Neural crest cell (in vitro differentiated cells): ENCODE data around the gene DNASE1L3. TPM values are rescaled to one million over a fixed set of nuclear protein-coding genes. Genes with fewer than 3 reads are reported as not detected.

ENCODE experiments used
- DNase-seq: peaks from one replicate; pipeline ENCODE4 v3.0.0; 2021; ENCODE audit warnings: low read depth, mixed read lengths, low spot score
- H3K27ac Mint-ChIP-seq: one replicate; pipeline ENCODE4 v1.8.0; 2021; ENCODE audit warnings: mild to moderate bottlenecking, mixed read lengths; ENCODE audit not compliant: unreplicated experiment
- H3K27me3 Mint-ChIP-seq: 2 replicates; pipeline ENCODE4 v1.8.0; 2021; ENCODE audit warnings: low read depth, mild to moderate bottlenecking, mixed read lengths
- H3K36me3 Mint-ChIP-seq: 2 replicates; pipeline ENCODE4 v1.8.0; 2021; ENCODE audit warnings: low read depth, mild to moderate bottlenecking, mixed read lengths
- H3K4me1 Mint-ChIP-seq: 2 replicates; pipeline ENCODE4 v1.8.0; 2021; ENCODE audit warnings: mixed read lengths
- H3K4me3 Mint-ChIP-seq: one replicate; pipeline ENCODE4 v1.8.0; 2021; ENCODE audit warnings: mild to moderate bottlenecking, mixed read lengths
- H3K9me3 Mint-ChIP-seq: 2 replicates; pipeline ENCODE4 v1.8.0; 2021; ENCODE audit warnings: mixed read lengths
- total RNA-seq: library from RNA; stranded (reverse); gene quantifications from 2 replicates; pipeline ENCODE4 v1.2.1, GENCODE V29; 2021
- TF ChIP-seq, protein P1 (sequence below): fragments of 200-600 bp; sonication (generic); conservative IDR thresholded peaks from 2 replicates; pipeline ENCODE4 v1.5.0; 2021; ENCODE audit warnings: antibody characterized with exemption, mild to moderate bottlenecking

Gene DNASE1L3
- total RNA-seq, 1 donor from 2014 or later, result not detected

DNA sequence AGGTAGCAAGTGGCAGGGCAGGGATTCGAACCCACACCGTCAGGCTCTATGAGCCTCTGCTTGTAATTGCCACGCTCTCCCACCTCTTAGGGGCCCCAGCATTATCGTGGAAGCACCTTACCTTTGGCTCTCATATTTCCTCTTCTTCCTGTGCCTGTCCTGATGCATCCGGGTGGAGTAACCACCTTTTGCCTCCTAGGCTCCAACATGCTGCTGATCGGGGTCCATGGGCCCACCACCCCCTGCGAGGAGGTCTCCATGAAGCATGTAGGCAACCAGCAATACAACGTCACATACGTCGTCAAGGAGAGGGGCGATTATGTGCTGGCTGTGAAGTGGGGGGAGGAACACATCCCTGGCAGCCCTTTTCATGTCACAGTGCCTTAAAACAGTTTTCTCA, 40.4 kb downstream of the DNASE1L3 start:
- Mint-ChIP-seq H3K27ac (no peak overlapping the region), H3K4me1 (peaks cover 15% of the 10 kb centered on the region), H3K36me3 (peaks cover 2% of the 10 kb centered on the region), H3K9me3 (no peaks in the 10 kb centered on the region), H3K27me3 (no peaks in the 10 kb centered on the region), H3K4me3 (no peak overlapping the region)
- TF ChIP-seq, protein P1, sequence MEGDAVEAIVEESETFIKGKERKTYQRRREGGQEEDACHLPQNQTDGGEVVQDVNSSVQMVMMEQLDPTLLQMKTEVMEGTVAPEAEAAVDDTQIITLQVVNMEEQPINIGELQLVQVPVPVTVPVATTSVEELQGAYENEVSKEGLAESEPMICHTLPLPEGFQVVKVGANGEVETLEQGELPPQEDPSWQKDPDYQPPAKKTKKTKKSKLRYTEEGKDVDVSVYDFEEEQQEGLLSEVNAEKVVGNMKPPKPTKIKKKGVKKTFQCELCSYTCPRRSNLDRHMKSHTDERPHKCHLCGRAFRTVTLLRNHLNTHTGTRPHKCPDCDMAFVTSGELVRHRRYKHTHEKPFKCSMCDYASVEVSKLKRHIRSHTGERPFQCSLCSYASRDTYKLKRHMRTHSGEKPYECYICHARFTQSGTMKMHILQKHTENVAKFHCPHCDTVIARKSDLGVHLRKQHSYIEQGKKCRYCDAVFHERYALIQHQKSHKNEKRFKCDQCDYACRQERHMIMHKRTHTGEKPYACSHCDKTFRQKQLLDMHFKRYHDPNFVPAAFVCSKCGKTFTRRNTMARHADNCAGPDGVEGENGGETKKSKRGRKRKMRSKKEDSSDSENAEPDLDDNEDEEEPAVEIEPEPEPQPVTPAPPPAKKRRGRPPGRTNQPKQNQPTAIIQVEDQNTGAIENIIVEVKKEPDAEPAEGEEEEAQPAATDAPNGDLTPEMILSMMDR, result no peak
- DNase-seq, result no peak

DNA sequence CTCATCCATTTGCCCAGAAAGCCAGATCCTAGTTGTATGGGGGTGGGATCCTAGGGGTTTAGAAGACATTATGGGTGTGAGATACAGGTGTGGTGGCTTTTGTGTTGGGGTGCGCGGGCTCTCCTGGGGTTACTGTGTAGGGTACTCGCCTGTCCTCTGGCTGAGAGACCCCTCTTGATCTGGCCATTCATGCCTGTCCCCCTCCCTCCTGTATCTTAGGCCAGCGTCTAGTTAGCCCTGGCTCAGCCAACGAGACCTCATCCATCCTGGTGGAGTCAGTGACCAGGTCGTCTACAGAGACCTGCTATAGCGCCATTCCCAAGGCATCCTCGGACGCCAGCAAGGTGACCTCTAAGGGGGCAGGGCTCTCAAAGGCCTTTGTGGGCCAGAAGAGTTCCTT, 41.4 kb downstream of the DNASE1L3 start:
- Mint-ChIP-seq H3K4me3 (no peak overlapping the region), H3K27ac (peak overlapping the region; percentile 57), H3K9me3 (no peaks in the 10 kb centered on the region), H3K36me3 (peaks cover 2% of the 10 kb centered on the region), H3K4me1 (peaks cover 8% of the 10 kb centered on the region), H3K27me3 (no peaks in the 10 kb centered on the region)
- TF ChIP-seq, protein P1, result no peak
- DNase-seq, result no peak

DNA sequence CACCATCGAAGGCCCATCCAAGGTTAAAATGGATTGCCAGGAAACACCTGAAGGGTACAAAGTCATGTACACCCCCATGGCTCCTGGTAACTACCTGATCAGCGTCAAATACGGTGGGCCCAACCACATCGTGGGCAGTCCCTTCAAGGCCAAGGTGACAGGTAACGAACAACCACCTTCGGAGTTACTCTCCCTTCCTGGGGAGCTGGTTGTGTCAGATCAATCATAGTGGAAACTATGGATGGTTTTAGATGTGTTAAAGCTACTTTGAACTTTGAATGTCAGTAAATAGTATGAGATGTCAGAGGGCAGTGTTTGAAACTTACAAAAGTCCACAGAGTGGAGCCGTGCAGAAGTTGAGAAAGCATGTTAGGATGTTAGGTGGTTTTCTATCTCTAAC, 42.3 kb downstream of the DNASE1L3 start:
- Mint-ChIP-seq H3K36me3 (peaks cover 2% of the 10 kb centered on the region), H3K27ac (no peak overlapping the region)
- TF ChIP-seq, protein P1, result no peak

DNA sequence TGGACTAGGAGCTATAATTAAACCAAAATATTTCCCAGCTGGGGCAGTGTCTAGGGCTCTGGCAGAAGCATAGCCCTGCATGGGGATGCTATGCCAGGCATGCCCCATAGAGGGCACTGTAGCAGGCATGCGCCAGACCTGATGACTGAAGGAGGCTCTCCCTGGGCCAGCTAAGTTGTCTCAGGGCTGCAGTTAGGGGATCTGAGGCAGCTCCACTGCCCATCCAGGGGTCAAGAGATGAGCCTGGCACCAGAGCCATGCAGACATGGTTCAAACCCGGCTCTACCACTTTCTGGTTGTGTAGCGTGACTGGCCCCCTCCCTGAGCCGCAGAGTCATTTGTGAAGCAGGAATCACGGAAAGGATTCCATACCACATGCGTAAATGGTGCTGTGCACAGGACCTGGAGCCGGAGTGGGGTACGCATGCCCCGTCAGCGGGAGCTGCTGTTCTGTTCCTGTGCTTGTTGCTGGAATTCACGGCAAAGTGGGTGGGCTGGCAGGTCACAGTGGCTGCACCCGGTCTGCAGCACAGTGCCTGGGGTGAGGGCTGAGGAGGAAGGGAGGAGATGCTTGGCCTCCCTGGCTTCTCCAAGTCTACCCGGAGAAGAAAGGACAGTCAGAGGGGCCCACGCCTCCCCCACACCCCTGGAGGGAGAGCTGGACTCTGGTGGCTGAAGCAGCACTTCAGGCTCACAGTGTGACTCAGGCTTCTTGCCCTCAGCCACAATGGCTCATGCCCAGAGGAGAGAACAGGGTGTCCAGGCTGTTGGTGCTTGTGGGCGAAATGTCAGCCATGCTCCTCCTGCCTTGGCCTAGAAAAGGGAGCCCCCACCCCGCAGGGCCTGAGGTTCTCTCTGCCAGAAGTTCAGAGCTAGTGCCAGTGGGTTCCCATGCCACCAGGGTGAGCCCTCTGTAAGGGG, 43.1 kb downstream of the DNASE1L3 start:
- DNase-seq, result peak; percentile 66
- H3K9me3 Mint-ChIP-seq, result no peaks in the 10 kb centered on the region
- no peak overlapping the region for H3K27ac Mint-ChIP-seq
- TF ChIP-seq, protein P1, result peak; percentile 79
- H3K36me3 Mint-ChIP-seq, result peaks cover 2% of the 10 kb centered on the region
- H3K4me3 Mint-ChIP-seq, result no peak overlapping the region
- no peaks in the 10 kb centered on the region for H3K27me3 Mint-ChIP-seq
- H3K4me1 Mint-ChIP-seq, result peaks cover 5% of the 10 kb centered on the region

More for the DNA sequence above, 42.3 kb downstream of the DNASE1L3 start:
- no peaks in the 10 kb centered on the region for H3K27me3 Mint-ChIP-seq
- DNase-seq, result no peak
- no peak overlapping the region for H3K4me3 Mint-ChIP-seq
- H3K9me3 Mint-ChIP-seq, result no peaks in the 10 kb centered on the region
- H3K4me1 Mint-ChIP-seq, result peaks cover 5% of the 10 kb centered on the region

DNA sequence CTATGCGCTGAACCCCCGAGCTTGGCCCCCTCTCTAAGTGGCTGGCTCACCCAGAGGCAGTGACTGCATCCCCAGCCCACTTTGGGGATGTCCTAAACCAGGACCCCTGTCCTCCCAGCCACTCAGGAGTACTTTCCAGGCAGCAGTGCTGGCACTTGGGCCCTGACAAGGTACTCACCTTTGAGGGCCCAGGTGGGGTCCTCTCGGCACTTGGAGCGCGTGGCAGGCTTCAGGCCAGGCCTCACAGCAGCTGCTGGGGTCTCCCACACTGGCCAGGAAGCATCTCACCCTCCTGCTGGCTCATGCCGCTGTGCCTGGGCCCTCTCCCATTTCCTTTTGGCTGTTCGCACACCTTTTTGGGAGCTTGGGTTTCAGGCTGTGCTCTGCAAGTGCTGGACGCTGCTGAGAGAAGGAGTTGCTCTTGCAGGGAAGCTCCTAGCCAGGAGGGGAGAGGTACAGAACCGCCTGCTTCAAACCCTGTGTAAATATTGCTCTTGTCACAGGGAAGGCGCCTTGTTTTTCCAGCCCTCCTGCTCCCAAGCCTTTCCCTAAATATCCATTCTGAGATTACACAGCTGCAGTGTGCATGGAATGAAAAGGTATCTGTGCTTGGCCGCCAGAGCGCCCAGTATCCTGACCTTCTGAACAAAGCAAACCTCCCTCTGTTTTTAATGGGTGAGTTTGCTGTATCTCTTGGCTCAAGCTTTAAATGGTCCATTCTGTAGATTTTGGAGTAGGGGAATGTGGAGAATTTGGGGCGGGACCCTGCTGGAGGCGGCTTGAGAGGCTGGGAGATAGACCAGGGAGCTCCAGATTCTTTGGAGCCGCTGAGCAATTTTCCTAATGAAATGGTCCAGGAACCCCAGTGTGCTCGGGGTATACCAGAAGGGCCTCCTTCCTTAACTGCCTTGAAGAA, 45.6 kb downstream of the DNASE1L3 start:
- no peaks in the 10 kb centered on the region for H3K9me3 Mint-ChIP-seq

More for the DNA sequence above, 45.6 kb downstream of the DNASE1L3 start:
- Mint-ChIP-seq H3K36me3 (peaks cover 4% of the 10 kb centered on the region), H3K27me3 (no peaks in the 10 kb centered on the region), H3K27ac (no peak overlapping the region), H3K4me3 (no peak overlapping the region), H3K4me1 (peaks cover 5% of the 10 kb centered on the region)
- TF ChIP-seq, protein P1, result no peak
- DNase-seq, result no peak
